Transverse colon (tissue), 4 donors: ENCODE data around the gene SMYD3. TPM values are rescaled to one million over a fixed set of nuclear protein-coding genes. Genes with fewer than 3 reads are reported as not detected.
A peak's percentile ranks its signal among the peaks of the same experiment; 100 is the strongest.

Source experiments
- DNase-seq: peaks from one replicate; pipeline ENCODE4 v3.0.0-alpha.2; 2019
- H3K27ac ChIP-seq, 4 donors: fragments of 200-600 bp; sonication (generic); 2 replicates each; pipeline ENCODE4 v1.5.1; 2016 to 2018; ENCODE audit warnings: inconsistent platforms in 4 of 4
- H3K27me3 ChIP-seq: fragments of 200-600 bp; sonication (generic); 2 replicates; pipeline ENCODE4 v1.5.1; 2017; ENCODE audit warnings: inconsistent platforms
- H3K36me3 ChIP-seq, 4 donors: fragments of 200-600 bp; sonication (generic); 2 replicates each; pipeline ENCODE4 v1.5.1; 2017 to 2019; ENCODE audit warnings: inconsistent platforms in 4 of 4
- H3K4me1 ChIP-seq, 4 donors: fragments of 200-600 bp; sonication (generic); 2 replicates each; pipeline ENCODE4 v1.5.1; 2017 to 2020; ENCODE audit warnings: inconsistent platforms in 4 of 4
- H3K4me3 ChIP-seq, 4 donors: fragments of 200-600 bp; sonication (generic); 1 replicate in 1 of 4; 2 replicates in 3 of 4; pipeline versions ENCODE4 v1.5.1 to v1.6.1; 2017 to 2019; ENCODE audit warnings: inconsistent platforms in 4 of 4
- H3K9me3 ChIP-seq, 2 donors: fragments of 200-600 bp; sonication (generic); 2 replicates each; pipeline ENCODE4 v1.5.1; 2017 to 2019; ENCODE audit warnings: inconsistent platforms in 2 of 2
- EP300 ChIP-seq: sonication (generic); formaldehyde crosslinking; IDR thresholded peaks from one replicate; pipeline ENCODE4 v1.6.1; 2017; ENCODE audit warnings: antibody characterized with exemption, low read depth
- POLR2A ChIP-seq: fragments of 450-650 bp; IDR thresholded peaks from one replicate; pipeline ENCODE4 v1.6.1; 2016; ENCODE audit warnings: antibody characterized with exemption, mild to moderate bottlenecking, moderate library complexity
- POLR2AphosphoS5 ChIP-seq, 3 donors: sonication (generic); formaldehyde crosslinking; IDR thresholded peaks; one replicate each; pipeline ENCODE4 v1.6.1; 2016; ENCODE audit warnings: antibody characterized with exemption in 3 of 3
- WGBS, 2 donors: methylation state at CpG; one replicate each; pipeline ENCODE4 v1.1.5; 2018; ENCODE audit warnings: low coverage in 1 of 2; 5-methylcytosine and 5-hydroxymethylcytosine counted together
- in situ Hi-C, 4 donors: fragments of 200-750 bp; cut with MboI; loops; one replicate each; pipeline versions ENCODE4 v1.15.0 to v1.15.1; 2017; ENCODE audit warnings: low sequenced_read_pairs in 3 of 4, low pct_ligation_motif_present in 1 of 4, low pct_unique_long_range_greater_than_20kb in 1 of 4
- intact Hi-C: fragments of 100-400 bp; cut with DNase I; formaldehyde crosslinking; loops from one replicate; pipeline ENCODE4 v1.15.1; 2023; ENCODE audit warnings: low total_unique reads
- total RNA-seq, 4 donors: library from RNA; depleted of rRNA; stranded (reverse); fragments of >200 nt; gene quantifications; one replicate each; pipeline ENCODE4 v1.1.0, GENCODE V29; 2016
- TF ChIP-seq, protein P1 (sequence below), 5 experiments: fragments of 200-600 bp in 3 of 5; fragments of 450-650 bp in 2 of 5; sonication (generic) in 3 of 5; IDR thresholded peaks; 1 replicate in 2 of 5; 2 replicates in 3 of 5; pipeline ENCODE4 v1.5.1; 2016 to 2017; ENCODE audit warnings: antibody characterized with exemption in 5 of 5, inconsistent platforms in 3 of 5, mild to moderate bottlenecking in 2 of 5, moderate library complexity in 1 of 5

Gene SMYD3
- total RNA-seq, 4 donors from 2014 or later = 10.5 to 31.3 (median 25.8) TPM

DNA sequence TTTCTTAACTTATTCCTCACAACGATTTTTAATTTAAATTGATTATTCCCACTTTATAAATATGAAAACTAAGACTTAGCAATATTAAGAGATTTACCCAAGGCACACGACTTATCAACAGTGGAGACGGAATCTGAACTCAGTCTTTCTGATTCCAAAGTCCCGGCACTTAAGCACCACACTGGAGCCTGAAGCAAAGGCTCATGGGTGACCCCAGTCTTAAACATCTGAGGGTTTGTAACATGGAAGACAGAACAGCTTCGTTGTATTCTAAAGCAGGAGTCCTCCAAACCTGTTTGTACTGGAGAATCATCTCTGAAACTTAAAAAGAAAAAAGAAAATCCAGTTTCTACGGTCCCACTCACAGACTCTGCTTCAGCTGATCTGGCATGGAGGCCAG, 519.5 kb downstream of the SMYD3 start:
- no peaks in the 10 kb centered on the region for H3K27me3 ChIP-seq

DNA sequence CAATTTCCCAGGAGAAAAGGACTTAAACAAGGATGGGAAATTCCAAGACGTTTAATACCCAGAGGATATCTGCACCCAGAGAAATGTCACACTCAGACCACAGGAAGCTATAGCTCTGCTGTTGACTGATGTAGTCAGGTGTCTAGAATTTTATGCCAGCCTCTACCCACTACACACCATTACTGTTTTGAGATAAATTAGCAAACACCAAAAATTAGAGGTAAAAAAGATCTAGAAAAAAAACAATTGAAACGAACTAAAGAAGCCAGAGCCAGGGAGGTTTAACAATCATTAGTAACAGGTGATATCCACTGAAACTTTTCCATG, 519.9 kb downstream of the SMYD3 start:
- H3K27ac ChIP-seq = no peak overlapping the region
- H3K27me3 ChIP-seq = no peaks in the 10 kb centered on the region
- no peaks in the 10 kb centered on the region for H3K36me3 ChIP-seq
- TF ChIP-seq, protein P1, sequence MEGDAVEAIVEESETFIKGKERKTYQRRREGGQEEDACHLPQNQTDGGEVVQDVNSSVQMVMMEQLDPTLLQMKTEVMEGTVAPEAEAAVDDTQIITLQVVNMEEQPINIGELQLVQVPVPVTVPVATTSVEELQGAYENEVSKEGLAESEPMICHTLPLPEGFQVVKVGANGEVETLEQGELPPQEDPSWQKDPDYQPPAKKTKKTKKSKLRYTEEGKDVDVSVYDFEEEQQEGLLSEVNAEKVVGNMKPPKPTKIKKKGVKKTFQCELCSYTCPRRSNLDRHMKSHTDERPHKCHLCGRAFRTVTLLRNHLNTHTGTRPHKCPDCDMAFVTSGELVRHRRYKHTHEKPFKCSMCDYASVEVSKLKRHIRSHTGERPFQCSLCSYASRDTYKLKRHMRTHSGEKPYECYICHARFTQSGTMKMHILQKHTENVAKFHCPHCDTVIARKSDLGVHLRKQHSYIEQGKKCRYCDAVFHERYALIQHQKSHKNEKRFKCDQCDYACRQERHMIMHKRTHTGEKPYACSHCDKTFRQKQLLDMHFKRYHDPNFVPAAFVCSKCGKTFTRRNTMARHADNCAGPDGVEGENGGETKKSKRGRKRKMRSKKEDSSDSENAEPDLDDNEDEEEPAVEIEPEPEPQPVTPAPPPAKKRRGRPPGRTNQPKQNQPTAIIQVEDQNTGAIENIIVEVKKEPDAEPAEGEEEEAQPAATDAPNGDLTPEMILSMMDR (IDR thresholded peaks at IDR 0.05) = no peak
- TF ChIP-seq POLR2A (no peak), POLR2AphosphoS5 (IDR thresholded peaks at IDR 0.05) (no peak), EP300 (no peak)
- in situ Hi-C loops (no loop called here), intact Hi-C loops (no loop called here)
- WGBS, 2 donors = 40 to 43% methylated on average over 2 of the region's 2 CpGs
- H3K4me3 ChIP-seq = no peak overlapping the region
- peaks cover 0 to 14% (median 12%) of the 10 kb centered on the region in 4 donors for H3K4me1 ChIP-seq
- no peaks in the 10 kb centered on the region for H3K9me3 ChIP-seq
- DNase-seq = no peak

More for the DNA sequence above, 519.5 kb downstream of the SMYD3 start:
- intact Hi-C loops (no loop called here), in situ Hi-C loops (no loop called here)
- no peak overlapping the region for H3K27ac ChIP-seq
- no peak for DNase-seq
- TF ChIP-seq POLR2AphosphoS5 (IDR thresholded peaks at IDR 0.05) = no peak
- TF ChIP-seq EP300 = no peak
- TF ChIP-seq, protein P1 (IDR thresholded peaks at IDR 0.05) = no peak
- TF ChIP-seq POLR2A = no peak
- peaks cover 0 to 14% (median 12%) of the 10 kb centered on the region in 4 donors for H3K4me1 ChIP-seq
- no peaks in the 10 kb centered on the region for H3K9me3 ChIP-seq
- 86 to 93% methylated on average over 6 of the region's 6 CpGs for WGBS, 2 donors
- no peak overlapping the region for H3K4me3 ChIP-seq
- no peaks in the 10 kb centered on the region for H3K36me3 ChIP-seq

DNA sequence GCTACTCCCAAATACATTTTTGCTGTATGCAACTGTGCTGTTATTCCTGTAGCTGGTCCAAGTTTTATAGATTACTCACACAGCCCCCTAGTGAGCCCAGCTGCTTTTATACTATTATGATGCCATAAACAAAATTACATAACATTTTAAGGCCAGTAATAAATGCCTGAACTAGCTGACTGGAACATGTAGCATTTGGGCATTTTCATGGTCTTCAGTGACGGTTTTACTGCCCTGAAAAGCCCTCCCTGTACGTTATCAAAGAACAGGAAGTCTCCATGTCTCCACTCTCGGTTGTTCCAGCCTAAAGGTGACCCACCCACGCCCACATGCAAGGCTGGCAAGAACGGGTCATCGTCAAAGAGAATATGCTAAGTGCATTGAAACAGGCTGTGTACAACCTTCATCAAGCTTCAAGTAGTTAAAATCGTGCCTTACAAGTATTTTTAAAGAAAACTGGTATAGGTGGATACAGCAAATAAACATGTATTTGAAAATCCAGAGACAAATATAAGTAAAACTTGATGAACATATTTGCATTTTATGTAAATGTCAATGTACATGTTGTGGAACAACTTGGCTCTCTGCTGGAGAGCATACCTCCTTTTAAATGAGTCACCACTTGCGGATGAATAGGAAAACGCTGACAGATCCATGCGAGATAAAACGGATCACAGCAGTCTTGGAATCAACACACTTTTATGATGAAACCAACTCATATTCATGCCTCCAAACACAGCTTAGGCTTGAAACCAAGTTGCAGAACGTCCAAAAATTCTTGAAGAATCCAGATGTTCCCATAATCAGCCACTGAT, 520.5 kb downstream of the SMYD3 start:
- WGBS, 2 donors = 32 to 41% methylated on average over 7 to 12 of the region's 12 CpGs

DNA sequence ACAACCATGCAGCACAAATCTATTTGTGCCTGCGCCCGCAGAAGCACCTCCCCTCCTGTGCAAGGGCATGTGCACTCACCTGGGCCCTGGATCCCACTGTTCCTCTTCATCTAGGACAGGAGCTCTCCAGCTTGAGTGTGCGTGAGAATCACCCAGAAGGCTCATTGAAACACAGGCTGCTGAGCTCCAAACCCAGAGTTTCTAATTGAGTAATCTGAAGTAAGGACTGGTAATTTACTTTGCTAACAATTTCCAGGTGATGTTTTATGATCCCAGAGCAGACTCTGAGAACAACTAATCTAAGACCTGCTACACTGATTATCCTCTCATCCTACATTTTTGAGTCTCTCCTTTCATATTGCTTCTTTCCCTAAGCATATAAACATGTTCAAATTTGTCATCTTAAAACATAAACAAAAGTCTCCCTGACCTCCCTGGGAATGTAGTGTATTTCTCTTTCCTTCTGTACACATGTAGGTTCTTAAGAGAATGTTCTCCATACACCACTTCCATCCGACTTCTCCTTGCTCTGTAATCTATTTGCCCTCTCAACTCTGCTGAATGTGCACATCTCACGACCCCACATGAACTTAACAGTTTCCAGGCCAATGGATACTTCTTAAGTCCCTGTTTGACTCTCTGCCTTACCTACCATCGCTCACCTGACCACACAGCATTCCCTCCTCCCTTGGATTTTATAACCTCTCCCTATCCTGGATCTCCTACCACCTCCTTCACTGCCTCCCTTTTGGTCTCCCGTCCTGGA, 522.5 kb downstream of the SMYD3 start:
- DNase-seq = no peak
- intact Hi-C loops = no loop called here
- H3K4me1 ChIP-seq = peaks cover 0 to 14% (median 12%) of the 10 kb centered on the region in 4 donors
- no peaks in the 10 kb centered on the region for H3K27me3 ChIP-seq
- no peak overlapping the region for H3K27ac ChIP-seq
- TF ChIP-seq POLR2AphosphoS5 (IDR thresholded peaks at IDR 0.05) (no peak), EP300 (no peak), POLR2A (no peak)
- TF ChIP-seq, protein P1 (IDR thresholded peaks at IDR 0.05) = no peak
- H3K4me3 ChIP-seq = no peak overlapping the region
- H3K36me3 ChIP-seq = no peaks in the 10 kb centered on the region
- WGBS, 2 donors = 92 to 95% methylated on average over 4 to 7 of the region's 7 CpGs
- in situ Hi-C loops = no loop called here
- H3K9me3 ChIP-seq = no peaks in the 10 kb centered on the region

More for the DNA sequence above, 520.5 kb downstream of the SMYD3 start:
- Histone ChIP-seq H3K27me3 (no peaks in the 10 kb centered on the region), H3K27ac (no peak overlapping the region), H3K9me3 (no peaks in the 10 kb centered on the region), H3K4me1 (peaks cover 0 to 14% (median 12%) of the 10 kb centered on the region in 4 donors), H3K4me3 (no peak overlapping the region), H3K36me3 (no peaks in the 10 kb centered on the region)
- intact Hi-C loops (no loop called here), in situ Hi-C loops (no loop called here)
- no peak for TF ChIP-seq POLR2A
- peak; percentile 44 for DNase-seq
